HG02970 (cell line): Measurements from ENCODE around the gene NRXN3.

ENCODE experiments used
- ATAC-seq: cut with Tn5 transposase; IDR thresholded peaks from one replicate; pipeline ENCODE4 v1.9.1; 2021; ENCODE audit warnings: mild to moderate bottlenecking, moderate library complexity, moderate number of reproducible peaks; ENCODE audit not compliant: unreplicated experiment, low FRiP score

NRXN3 gene

DNA sequence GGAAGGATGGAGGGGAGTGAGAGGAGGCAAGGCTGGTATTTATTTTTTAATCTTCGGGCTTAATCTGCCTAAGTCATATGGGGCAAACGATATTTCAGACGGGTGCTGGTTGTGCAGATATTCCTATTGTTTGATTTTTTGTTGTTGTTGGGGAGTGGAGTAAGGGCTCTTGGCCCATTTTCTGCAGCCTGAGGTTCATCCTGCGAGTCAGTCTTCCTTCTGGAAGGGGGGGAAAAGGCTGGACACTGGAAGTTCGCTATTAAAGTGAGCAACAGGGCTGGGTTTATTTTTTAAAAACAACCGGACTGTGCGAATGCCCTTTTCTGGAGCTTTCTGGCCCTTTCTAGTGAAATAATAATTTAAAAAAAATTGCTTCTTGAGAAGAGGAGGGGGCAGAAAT is 2.3 kb downstream of the NRXN3 start:
- ATAC-seq, result no peak

DNA sequence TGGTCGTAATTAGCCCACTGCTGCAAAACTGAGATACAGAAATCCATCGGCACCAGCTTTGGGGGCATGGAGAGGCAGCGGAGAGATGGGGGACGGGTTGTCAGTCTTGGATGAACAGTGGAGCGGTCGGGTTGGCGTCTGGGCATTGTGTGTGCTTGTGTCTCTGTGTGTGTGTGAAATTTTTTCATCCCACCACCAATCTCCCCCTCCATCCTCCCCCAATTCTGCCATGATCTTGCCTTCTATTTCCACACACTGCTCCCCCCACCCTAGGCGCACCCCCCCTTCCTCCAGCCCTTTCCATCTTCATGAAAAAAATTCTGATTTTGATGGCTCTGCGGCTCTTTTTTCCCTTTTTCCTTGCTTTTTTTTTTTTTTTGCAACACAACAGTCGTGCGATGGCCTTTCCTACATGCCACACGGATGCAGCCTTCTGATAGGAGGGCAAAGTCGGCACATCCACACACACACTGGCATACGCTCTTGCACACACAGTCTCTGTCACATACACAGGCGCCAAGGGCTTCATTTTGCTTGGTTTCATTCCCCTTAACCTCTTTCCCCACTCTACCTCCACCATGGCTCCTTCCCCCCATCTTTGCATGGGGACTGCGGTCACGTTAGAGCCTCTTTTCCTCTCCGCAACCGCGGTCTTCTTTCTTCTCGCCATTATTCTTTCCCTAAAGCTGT is 3.3 kb downstream of the NRXN3 start:
- ATAC-seq, result no peak

DNA sequence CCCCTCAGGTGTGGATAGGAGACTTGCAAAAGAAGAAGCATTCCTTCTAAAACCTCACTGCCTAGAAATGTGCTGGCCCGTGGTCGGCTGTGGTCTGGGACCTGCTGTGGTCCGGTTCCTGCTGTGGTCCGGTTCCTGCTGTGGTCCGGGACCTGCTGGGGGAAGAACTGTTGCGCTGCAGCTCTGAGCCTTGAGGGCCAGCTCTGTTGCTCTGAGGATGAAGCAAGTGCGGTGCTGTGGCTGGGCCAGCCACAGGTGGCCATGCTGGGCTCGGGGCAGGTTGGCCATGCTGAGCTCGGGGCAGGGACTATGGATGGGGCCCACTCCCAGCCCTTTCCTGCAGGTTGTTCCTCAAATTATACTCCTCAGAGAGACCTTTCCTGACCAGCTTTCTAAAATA is 5.2 kb downstream of the NRXN3 start:
- no peak for ATAC-seq

DNA sequence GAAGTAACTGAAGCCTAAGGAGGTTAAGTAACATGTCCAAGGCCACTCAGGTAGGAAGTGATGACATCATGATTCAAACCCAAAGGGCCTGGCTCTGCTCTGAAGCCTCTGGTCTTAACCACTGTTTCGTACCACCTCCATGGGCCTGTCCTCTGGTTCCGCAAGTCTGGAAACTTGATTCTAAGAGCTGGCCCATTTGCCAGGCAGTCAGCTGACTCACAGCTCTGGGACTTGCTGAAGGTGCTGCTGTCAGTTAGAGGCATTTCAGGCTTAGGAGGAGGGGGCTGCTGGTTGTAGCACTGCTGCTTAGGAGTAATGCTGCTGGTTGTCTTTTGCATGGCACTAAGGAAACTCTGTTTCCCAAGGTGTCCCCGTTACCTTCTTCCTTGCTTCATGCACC is 7.9 kb downstream of the NRXN3 start:
- ATAC-seq, result no peak

DNA sequence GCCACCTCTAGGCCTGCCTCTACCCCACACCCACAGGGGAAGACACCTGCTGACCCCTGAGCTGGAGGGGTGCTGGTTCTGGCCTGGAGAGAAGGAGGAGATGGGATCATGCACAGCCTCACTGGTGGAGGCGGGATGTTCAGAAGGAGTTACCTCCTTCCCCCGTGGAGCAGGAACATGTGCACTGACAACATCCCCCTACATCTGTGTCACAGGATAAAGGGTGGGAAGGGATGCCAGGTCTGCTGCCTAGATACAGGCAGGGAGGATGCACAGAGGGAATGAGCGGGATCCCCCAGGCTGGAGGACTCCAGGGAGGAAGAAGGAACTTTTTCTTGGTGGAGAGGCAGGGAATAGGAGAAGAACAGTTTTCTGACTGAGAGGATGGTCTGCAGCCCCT is 8.8 kb downstream of the NRXN3 start:
- ATAC-seq, result no peak

DNA sequence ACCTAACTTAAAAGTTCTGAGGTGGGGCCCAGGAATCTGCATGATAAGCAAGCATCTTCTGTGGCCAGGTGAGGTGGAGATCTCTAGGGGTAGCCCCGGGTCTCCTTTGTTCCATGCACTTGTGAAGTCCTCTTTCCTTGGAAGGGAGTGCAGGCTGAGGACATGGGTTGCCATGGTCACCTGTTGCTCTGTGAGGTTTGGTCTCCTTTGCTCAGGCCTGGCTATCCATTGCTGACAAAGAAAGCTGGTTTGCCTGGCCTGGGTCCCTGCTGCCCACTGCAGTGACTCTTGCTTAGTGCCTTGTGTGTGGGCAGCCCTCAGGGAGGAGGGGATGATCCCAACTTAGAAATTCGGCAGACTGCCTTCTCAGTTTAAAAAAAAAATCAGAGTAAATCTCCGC is 11.1 kb downstream of the NRXN3 start:
- ATAC-seq, result no peak

DNA sequence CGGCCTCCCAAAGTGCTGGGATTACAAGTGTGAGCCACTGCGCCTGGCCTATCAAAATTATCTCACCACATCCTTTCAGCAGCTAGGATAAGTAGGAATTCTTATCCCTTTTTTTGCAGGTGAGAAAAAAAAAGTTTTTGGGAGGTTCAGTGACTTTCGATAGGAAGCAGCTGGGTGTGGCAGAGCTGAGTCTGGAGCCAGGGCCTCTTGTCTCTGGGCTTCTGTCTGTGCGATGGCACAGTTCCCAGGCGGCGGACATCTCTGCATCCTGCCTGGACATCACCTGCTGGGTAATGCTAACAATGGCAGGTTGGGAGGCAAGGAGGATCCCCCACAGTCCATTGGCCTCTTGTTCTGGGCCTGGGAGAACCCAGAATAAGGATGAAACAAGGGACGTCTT is 12.5 kb downstream of the NRXN3 start:
- no peak for ATAC-seq

DNA sequence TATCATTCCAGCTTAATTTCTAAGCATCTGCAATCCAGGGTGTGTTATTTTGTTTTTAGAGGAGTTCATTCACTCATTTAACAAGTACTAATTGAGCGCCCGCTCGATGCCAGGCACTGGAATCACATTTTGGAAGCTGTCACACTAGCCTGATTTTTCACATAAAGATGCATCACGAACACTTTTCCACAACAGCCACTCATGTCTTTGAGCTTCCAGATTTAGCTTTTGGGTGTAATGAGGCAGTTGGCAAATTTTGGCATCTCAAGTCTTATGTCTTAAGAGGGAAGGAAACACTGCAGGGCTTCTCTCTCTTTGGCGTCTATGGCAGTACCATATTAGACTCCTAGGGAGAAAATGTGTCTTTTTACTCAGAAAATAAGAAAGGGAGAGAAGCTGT is 14.0 kb downstream of the NRXN3 start:
- ATAC-seq, result no peak

DNA sequence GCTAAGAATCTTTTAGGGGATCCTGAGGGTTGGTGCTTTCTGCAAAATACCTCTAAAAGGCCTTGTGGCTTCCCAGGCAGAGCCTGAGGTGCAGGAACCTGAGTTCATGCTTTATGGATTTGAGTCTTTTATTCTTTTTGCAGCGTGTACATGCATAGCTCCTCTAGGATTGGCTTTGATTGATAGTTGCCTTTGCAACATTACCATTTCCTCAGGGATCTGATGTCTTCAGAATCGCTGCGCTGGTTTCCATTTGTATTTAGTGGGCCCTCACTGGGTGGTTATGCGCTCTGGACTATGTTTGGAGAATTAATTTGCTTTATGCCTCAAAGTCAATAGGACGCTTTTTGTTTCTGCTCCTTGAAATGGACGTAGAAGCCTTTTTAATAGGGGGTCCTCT is 16.1 kb downstream of the NRXN3 start:
- ATAC-seq, result no peak

DNA sequence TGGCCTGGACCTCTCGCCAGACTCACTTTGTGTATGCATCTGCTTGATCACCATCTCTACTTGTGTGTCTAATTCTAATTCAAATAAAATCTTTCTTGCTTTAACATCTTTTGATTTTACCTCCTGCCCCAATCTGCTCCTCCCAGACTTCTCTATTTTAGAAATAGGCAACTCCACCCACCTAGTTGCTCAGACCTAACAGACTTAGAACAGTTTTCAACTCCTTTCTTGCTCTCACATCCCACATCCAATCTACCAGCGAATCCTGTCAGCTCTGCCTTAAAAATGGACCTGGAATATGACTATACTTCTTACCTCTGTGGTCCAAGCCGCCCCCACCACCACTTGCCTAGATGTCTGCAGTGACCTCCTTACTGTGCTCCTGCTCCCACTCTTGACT is 18.7 kb downstream of the NRXN3 start:
- ATAC-seq, result no peak

DNA sequence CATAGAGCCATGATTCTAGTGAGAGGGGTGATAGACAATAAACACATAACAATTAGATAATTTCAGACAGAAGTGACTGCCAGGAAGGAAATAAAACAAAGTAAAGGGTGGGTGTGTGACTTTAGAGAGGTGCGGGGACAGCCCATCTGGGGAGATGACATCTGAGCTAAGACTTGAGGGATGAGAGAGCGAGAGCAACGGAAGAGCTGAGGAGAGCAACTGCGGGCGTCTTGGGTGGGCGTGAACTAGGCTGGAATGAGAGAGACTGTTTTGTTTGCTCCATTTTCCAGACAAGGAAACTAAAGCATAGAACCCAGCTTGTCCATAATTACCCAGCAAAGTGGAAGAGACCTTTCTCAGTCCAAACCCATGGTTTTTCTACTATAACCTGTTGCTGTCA is 25.3 kb downstream of the NRXN3 start:
- ATAC-seq, result no peak

DNA sequence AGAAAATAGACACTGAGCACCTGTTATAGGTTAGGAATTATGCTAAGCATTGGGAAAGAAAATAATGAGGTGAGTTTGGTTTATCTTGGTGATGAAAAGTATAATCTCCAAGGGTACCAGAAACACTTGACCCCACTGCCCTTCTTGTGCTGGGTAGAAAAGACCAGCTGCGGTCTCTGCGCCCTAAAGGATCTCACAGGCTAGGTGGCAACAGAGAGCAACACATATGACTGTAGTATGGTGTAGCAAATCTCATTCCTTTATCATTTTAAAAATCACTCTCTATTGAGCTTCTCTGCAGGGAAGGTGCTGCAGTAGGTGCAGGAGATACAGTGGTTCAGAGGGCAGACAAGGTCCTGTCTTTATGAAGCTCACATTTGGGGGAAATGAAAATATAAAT is 26.1 kb downstream of the NRXN3 start:
- ATAC-seq, result no peak

DNA sequence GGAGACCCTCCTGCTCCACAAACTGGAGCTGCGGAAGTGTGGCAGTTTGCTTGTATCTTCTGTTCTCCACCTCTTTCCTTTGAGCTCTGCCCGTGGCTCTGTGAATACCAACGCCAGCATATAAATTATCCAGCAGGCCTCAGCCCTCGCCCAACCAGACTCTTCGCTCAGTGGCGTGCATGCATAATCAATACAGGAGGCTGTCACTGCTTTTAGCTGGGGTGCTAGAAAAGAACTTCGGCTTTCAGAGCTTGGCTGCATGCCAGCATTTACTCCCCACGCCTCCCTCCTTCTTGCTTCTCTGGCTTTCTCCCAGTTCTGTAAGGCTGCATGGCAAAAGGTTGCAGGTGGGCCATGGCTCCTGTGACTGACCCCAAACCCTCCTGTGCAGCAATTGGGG is 26.9 kb downstream of the NRXN3 start:
- no peak for ATAC-seq

DNA sequence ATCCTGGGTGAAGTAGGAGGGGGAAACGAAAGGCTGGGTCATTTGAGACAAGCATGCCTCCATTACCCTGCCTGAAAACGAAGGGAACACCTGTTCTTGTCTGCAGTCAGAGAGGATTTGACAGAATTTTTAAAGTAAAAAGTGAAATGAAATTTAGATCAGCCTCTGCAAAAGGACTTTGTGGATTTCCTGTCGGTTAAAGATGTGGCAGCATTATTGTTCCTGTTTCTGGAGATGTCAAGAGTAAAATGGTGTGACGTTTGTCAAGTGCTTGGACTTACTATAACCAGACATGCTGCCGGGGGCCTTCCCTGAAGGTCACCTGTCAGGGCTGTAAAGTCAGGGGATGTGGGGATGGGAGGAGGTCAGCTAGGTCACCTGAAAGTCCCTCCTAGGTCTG is 32.0 kb downstream of the NRXN3 start:
- ATAC-seq, result no peak

DNA sequence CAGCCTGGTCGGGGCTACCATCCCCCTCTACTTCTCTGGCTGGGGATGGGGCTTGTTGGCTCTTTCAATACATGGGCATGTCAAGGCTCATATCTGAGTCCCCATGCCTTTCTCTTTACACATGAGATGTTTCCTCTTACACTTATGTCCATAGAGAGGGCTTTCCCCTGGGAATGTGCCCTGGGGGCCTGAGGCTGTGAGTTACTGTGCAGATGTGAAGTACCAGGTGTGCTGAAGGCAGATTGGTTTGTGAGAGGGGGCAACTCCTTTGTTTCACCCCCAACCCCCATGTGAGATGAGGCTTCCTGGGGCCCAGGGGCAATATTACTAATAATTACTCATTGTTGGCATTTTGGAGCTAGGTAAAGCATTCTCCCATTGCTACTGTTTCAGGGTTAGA is 32.8 kb downstream of the NRXN3 start:
- no peak for ATAC-seq

DNA sequence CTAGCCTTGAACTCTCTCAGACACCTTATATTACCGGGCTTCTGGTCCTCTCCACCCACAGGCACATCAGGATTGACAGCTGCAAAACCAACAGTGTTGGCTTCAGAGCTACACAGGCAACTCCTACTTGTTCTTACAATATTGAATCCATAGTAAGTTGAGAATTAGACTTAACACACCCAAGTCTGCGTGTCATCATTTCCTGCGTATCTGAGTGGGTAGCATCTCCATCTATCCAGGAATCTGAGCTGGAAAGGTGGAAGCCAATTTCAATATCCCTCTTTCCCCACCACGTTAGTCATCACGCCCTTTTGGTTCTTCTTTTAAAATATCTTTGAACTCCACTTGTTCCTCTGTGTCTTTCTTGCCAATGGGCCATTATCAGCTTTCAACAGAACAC is 37.2 kb downstream of the NRXN3 start:
- ATAC-seq, result no peak

DNA sequence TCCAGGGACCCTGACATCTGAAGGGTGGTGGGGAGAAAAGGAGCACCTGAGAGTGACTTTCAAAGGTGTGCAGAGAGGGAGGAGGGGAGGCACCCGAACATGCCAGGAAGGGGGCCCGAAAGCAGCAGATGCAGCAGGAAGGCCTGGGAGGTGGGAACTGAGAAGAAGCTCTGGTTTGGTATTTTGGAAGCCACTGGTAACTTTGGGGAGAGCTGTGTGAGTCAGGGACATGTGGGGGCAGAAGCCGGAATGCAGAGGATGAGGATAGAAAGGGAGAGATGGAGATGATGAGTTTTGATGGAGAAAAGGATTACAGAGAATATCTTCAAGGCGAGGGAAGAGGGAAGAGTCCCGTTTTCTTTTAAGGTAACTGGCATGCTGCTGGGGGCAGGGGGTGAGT is 50.1 kb downstream of the NRXN3 start:
- ATAC-seq, result no peak

DNA sequence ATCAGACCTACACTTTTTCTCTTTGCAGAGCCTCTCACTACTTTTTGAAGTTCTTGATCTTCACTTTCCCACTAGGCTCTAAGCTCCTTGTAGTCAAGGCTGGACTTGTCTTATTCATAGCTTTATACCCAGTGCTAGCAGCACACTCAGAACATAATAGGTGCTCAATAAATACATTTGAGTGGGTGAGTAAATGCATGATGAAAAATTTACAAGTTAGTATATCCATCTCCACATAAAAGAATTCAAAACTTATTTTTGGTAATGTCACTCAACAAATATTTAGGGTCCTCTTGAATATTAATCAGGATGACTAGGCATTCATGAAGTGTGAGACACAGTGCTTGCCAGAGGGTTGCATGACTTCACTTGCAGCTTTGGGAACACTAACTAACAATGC is 52.6 kb downstream of the NRXN3 start:
- no peak for ATAC-seq

DNA sequence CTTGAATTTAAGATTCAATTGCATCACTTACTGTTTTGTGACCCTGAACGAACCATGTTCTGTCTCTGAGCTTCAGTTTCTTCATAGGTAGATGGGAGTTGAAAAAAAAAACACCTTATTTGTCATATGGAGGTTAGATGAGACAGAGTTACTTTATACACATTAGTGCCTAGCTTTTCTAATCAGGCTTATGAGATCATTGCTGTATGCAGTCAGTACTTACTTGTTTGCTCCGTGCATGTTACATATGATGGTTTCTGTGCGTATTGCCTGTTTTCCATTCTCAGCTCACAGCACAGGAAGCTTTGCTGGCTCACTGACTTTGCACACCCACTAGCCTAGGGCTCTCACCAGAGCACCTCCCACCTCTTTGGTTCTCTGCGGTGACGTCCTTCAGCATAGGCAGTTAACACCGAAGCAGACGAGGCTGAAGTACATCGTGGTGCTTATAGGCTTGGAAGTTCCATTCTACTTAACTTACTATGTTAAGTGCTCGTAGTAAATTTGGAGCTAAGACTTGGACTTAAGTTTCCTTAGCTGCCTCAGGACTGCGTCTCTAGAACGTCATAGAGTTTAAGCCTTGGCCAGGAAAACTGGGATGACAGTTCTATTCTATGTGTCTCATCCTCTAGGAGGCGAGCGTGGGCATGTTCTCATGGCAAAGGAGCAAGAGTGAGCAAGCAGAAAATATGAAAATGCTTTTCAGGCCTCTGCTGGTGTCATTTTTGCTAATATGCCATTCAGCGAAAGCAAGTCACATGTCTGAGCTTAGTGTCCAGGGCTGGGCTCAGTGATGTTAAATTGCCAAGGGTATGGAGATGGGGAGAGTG is 57.3 kb downstream of the NRXN3 start:
- no peak for ATAC-seq

DNA sequence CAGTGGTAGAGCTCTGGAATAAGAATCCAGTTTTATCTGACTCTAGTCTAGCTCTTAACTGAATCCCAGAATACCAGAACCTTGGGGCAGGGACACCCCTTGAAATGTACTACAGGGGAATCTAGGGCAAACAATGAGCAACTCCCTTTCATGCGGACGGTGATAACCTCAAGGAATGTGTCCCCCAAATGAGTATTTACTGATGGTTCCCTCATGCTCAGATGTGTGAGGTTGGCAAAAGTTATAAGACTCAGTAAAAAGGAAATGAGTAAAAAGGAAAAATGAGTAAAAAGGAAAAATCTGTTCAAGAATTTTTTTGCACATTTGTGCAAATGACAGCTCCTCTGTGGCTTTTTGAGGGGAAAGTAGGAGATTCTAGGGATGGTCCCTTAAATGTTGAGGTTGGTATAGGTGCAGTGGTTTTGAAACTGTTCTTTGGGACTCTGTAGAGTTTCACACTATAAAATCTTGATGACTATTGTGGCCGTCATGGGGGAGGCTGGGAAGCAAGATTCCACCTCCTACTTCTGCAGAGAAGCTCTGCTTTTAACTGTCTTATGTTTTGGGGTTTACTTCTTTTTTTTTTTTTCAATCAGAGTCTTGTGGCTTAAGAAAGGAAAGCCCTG is 58.6 kb downstream of the NRXN3 start:
- ATAC-seq, result no peak

DNA sequence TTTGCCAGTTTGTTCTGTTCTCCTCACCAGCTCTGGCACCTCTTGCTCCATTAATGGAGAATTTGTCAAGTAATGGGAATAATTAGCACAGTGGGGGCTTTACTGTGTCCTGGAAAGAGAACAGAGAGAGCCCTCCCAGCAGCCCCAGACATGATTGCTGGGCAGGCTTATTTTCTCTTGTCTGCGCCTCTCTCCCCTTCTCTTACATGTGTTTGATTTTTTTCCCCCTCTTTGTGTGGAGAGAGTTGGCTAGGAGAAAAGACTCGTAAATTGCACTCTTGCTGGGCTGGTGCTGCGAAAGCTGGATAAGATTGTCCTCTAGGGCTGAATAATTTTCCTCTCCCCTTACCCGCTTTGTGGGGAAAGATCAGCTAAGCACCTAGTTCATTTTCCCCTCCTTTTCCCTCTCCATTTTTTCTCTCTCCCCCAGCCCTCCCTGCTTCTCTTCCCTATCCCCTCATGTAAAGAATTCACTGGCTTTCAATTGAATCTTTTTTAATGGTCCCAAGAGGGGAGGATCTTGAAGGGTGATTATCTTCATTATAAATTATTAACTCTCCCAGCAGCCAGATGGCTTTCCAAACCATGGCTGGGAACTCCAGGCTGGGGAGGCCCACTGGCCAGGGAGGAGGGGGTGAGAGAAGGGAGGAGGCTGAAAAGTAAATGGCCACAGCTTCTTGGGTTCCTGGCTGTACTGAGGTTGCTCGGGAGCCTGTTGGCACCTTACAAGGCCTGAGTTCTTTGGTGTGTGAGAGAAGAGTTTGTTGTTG is 62.2 kb downstream of the NRXN3 start:
- no peak for ATAC-seq
